Measurements from ENCODE around the gene SECISBP2L.

The SECISBP2L gene

GRCh38 chr15:49040151-49040550 is 6.1 kb downstream of the SECISBP2L start:
- Histone ChIP-seq H3K4me2 (ENCODE audit: low read depth, low read length) (no peak overlapping the region), H3K27me3 (replicated peaks; ENCODE audit: insufficient read depth, low read length) (no peaks in the 10 kb centered on the region), H2AFZ (ENCODE audit: low read length) (no peak overlapping the region), H3K9ac (ENCODE audit: low read length) (no peak overlapping the region), H3K9me3 (replicated peaks; ENCODE audit: insufficient read depth, low read length) (no peaks in the 10 kb centered on the region), H3K79me2 (ENCODE audit: low read length) (peaks cover 95% of the 10 kb centered on the region), H3K36me3 (replicated peaks; ENCODE audit: insufficient read depth, low read length) (0 out of 2 replicates have a peak, but pooled peaks cover 1% of the 10 kb centered on the region), H3K4me1 (ENCODE audit: low read length) (peaks cover 17% of the 10 kb centered on the region), H3K9me2 (replicated peaks; ENCODE audit: insufficient read depth, low read length) (no peaks in the 10 kb centered on the region), H3F3A (ENCODE audit: insufficient read depth, low read length) (no peaks in the 10 kb centered on the region), H4K20me1 (ENCODE audit: insufficient read depth, low read length) (no peaks in the 10 kb centered on the region), H3K27ac (ENCODE audit: low read length) (no peak overlapping the region), H3K4me3 (ENCODE audit: low read length) (no peak overlapping the region)
- TF ChIP-seq, protein P1, sequence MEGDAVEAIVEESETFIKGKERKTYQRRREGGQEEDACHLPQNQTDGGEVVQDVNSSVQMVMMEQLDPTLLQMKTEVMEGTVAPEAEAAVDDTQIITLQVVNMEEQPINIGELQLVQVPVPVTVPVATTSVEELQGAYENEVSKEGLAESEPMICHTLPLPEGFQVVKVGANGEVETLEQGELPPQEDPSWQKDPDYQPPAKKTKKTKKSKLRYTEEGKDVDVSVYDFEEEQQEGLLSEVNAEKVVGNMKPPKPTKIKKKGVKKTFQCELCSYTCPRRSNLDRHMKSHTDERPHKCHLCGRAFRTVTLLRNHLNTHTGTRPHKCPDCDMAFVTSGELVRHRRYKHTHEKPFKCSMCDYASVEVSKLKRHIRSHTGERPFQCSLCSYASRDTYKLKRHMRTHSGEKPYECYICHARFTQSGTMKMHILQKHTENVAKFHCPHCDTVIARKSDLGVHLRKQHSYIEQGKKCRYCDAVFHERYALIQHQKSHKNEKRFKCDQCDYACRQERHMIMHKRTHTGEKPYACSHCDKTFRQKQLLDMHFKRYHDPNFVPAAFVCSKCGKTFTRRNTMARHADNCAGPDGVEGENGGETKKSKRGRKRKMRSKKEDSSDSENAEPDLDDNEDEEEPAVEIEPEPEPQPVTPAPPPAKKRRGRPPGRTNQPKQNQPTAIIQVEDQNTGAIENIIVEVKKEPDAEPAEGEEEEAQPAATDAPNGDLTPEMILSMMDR (IDR thresholded peaks at IDR 0.05; ENCODE audit: low read length) = no peak
- no peak for TF ChIP-seq EZH2 (optimal IDR thresholded peaks at IDR 0.05; ENCODE audit: low read depth, low read length)
- TF ChIP-seq EZH2phosphoT487 (IDR thresholded peaks at IDR 0.05; ENCODE audit: low read length) = no peak
- no peak for DNase-seq

- peaks cover 90% of the 10 kb centered on the region for H3K79me2 ChIP-seq (ENCODE audit: low read length)
- H3K27ac ChIP-seq (ENCODE audit: low read length) = no peak overlapping the region
- H3K4me3 ChIP-seq (ENCODE audit: low read length) = no peak overlapping the region
- H3K4me1 ChIP-seq (ENCODE audit: low read length) = 0 out of 2 replicates have a peak, but pooled peaks cover 8% of the 10 kb centered on the region
- no peaks in the 10 kb centered on the region for H3K9me2 ChIP-seq (replicated peaks; ENCODE audit: insufficient read depth, low read length)
- H3K27me3 ChIP-seq (replicated peaks; ENCODE audit: insufficient read depth, low read length) = no peaks in the 10 kb centered on the region
- no peak for DNase-seq
- H4K20me1 ChIP-seq (ENCODE audit: insufficient read depth, low read length) = no peaks in the 10 kb centered on the region
- no peak overlapping the region for H2AFZ ChIP-seq (ENCODE audit: low read length)
- H3K9me3 ChIP-seq (replicated peaks; ENCODE audit: insufficient read depth, low read length) = no peaks in the 10 kb centered on the region
- TF ChIP-seq EZH2 (optimal IDR thresholded peaks at IDR 0.05; ENCODE audit: low read depth, low read length) = no peak
- no peak for TF ChIP-seq EZH2phosphoT487 (IDR thresholded peaks at IDR 0.05; ENCODE audit: low read length)
- TF ChIP-seq, protein P1 (IDR thresholded peaks at IDR 0.05; ENCODE audit: low read length) = no peak
- no peaks in the 10 kb centered on the region for H3F3A ChIP-seq (ENCODE audit: insufficient read depth, low read length)
- H3K9ac ChIP-seq (ENCODE audit: low read length) = no peak overlapping the region
- H3K36me3 ChIP-seq (replicated peaks; ENCODE audit: insufficient read depth, low read length) = 0 out of 2 replicates have a peak, but pooled peaks cover 4% of the 10 kb centered on the region
- no peak overlapping the region for H3K4me2 ChIP-seq (ENCODE audit: low read depth, low read length)
Observed at GRCh38 chr15:49038382-49038781, 7.9 kb downstream of the SECISBP2L start.

- H3K4me2 ChIP-seq (ENCODE audit: low read depth, low read length) = peak overlapping the region; percentile 5; the same call in 1 of the 2 replicates
- 0 out of 2 replicates have a peak, but pooled peaks cover 7% of the 10 kb centered on the region for H3K4me1 ChIP-seq (ENCODE audit: low read length)
- 0 out of 2 replicates have a peak, but pooled peaks cover 4% of the 10 kb centered on the region for H3K36me3 ChIP-seq (replicated peaks; ENCODE audit: insufficient read depth, low read length)
- H3K4me3 ChIP-seq (ENCODE audit: low read length) = no peak overlapping the region
- H3F3A ChIP-seq (ENCODE audit: insufficient read depth, low read length) = no peaks in the 10 kb centered on the region
- no peak for DNase-seq
- peaks cover 85% of the 10 kb centered on the region for H3K79me2 ChIP-seq (ENCODE audit: low read length)
- H3K9me2 ChIP-seq (replicated peaks; ENCODE audit: insufficient read depth, low read length) = no peaks in the 10 kb centered on the region
- TF ChIP-seq, protein P1 (IDR thresholded peaks at IDR 0.05; ENCODE audit: low read length) = no peak
- TF ChIP-seq EZH2phosphoT487 (IDR thresholded peaks at IDR 0.05; ENCODE audit: low read length) (no peak), EZH2 (optimal IDR thresholded peaks at IDR 0.05; ENCODE audit: low read depth, low read length) (no peak)
- no peak overlapping the region for H3K27ac ChIP-seq (ENCODE audit: low read length)
- H3K27me3 ChIP-seq (replicated peaks; ENCODE audit: insufficient read depth, low read length) = no peaks in the 10 kb centered on the region
- no peaks in the 10 kb centered on the region for H4K20me1 ChIP-seq (ENCODE audit: insufficient read depth, low read length)
- no peak overlapping the region for H2AFZ ChIP-seq (ENCODE audit: low read length)
- no peak overlapping the region for H3K9ac ChIP-seq (ENCODE audit: low read length)
- H3K9me3 ChIP-seq (replicated peaks; ENCODE audit: insufficient read depth, low read length) = no peaks in the 10 kb centered on the region
Observed at GRCh38 chr15:49037546-49037940, 8.7 kb downstream of the SECISBP2L start.
